ENCODE data around the gene TSPAN15.

GRCh38 chr10:69466158-69466490 lies 14.9 kb downstream of the TSPAN15 start:
- TF ChIP-seq CTCF (IDR thresholded peaks at IDR 0.05; ENCODE audit: borderline replicate concordance, extremely low read depth, low read length, poor library complexity, severe bottlenecking), result no peak
- no peak for TF ChIP-seq EZH2 (IDR thresholded peaks at IDR 0.05; ENCODE audit: borderline replicate concordance, low read depth, low read length, severe bottlenecking)

All from DND-41 (cell line).